PFSK-1 (cell line): ENCODE results near the gene RNF152.

Experiments
- FOXP2 ChIP-seq: optimal IDR thresholded peaks from 2 replicates; pipeline ENCODE3; 2011; ENCODE audit warnings: borderline replicate concordance, control low read depth, inconsistent platforms; ENCODE audit not compliant: insufficient read depth; ENCODE audit errors: extremely low read length, extremely low read depth
- POLR2AphosphoS5 ChIP-seq: IDR thresholded peaks from 2 replicates; pipeline ENCODE4 v1.6.1; 2012; ENCODE audit warnings: low read depth, mild to moderate bottlenecking, control low read depth, low read length, moderate library complexity
- SIN3A ChIP-seq: IDR thresholded peaks from 2 replicates; pipeline ENCODE4 v1.6.1; 2012; ENCODE audit warnings: mild to moderate bottlenecking, low read length, moderate library complexity, borderline replicate concordance; ENCODE audit not compliant: insufficient read depth
- TAF1 ChIP-seq: IDR thresholded peaks from 2 replicates; pipeline ENCODE4 v1.6.1; 2012; ENCODE audit warnings: low read length, control low read depth, borderline replicate concordance; ENCODE audit not compliant: insufficient read depth
- TF ChIP-seq, protein P1 (sequence below), 2 experiments: IDR thresholded peaks; 2 replicates each; pipeline versions ENCODE4 v1.6.1 to v1.8.0; 2011 to 2012; ENCODE audit warnings: low read depth in 2 of 2, low read length in 2 of 2, control low read depth in 1 of 2, inconsistent platforms in 1 of 2, mild to moderate bottlenecking in 1 of 2, moderate library complexity in 1 of 2; ENCODE audit not compliant: insufficient read depth in 1 of 2

RNF152 gene

GRCh38 chr18:61890344-61890743 lies 2.5 kb downstream of the RNF152 start:
- TF ChIP-seq TAF1 (no peak), POLR2AphosphoS5 (no peak), FOXP2 (no peak), SIN3A (no peak)
- TF ChIP-seq, protein P1, sequence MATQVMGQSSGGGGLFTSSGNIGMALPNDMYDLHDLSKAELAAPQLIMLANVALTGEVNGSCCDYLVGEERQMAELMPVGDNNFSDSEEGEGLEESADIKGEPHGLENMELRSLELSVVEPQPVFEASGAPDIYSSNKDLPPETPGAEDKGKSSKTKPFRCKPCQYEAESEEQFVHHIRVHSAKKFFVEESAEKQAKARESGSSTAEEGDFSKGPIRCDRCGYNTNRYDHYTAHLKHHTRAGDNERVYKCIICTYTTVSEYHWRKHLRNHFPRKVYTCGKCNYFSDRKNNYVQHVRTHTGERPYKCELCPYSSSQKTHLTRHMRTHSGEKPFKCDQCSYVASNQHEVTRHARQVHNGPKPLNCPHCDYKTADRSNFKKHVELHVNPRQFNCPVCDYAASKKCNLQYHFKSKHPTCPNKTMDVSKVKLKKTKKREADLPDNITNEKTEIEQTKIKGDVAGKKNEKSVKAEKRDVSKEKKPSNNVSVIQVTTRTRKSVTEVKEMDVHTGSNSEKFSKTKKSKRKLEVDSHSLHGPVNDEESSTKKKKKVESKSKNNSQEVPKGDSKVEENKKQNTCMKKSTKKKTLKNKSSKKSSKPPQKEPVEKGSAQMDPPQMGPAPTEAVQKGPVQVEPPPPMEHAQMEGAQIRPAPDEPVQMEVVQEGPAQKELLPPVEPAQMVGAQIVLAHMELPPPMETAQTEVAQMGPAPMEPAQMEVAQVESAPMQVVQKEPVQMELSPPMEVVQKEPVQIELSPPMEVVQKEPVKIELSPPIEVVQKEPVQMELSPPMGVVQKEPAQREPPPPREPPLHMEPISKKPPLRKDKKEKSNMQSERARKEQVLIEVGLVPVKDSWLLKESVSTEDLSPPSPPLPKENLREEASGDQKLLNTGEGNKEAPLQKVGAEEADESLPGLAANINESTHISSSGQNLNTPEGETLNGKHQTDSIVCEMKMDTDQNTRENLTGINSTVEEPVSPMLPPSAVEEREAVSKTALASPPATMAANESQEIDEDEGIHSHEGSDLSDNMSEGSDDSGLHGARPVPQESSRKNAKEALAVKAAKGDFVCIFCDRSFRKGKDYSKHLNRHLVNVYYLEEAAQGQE (IDR thresholded peaks at IDR 0.05; ENCODE audit: insufficient read depth in 1 of 2, low read depth in 2 of 2, low read length in 2 of 2), result no peak

- TF ChIP-seq SIN3A, result no peak
- TF ChIP-seq POLR2AphosphoS5, result no peak
- TF ChIP-seq, protein P1 (IDR thresholded peaks at IDR 0.05; ENCODE audit: insufficient read depth in 1 of 2, low read depth in 2 of 2, low read length in 2 of 2), result no peak
Observed at GRCh38 chr18:61889541-61889940, 3.3 kb downstream of the RNF152 start.

GRCh38 chr18:61888622-61889021 lies 4.2 kb downstream of the RNF152 start:
- TF ChIP-seq, protein P1 (IDR thresholded peaks at IDR 0.05; ENCODE audit: insufficient read depth in 1 of 2, low read depth in 2 of 2, low read length in 2 of 2), result no peak
- TF ChIP-seq FOXP2 (no peak), SIN3A (no peak), POLR2AphosphoS5 (no peak), TAF1 (no peak)

GRCh38 chr18:61887838-61888237 lies 5.0 kb downstream of the RNF152 start:
- TF ChIP-seq FOXP2 (no peak), POLR2AphosphoS5 (no peak), SIN3A (no peak), TAF1 (no peak)
- TF ChIP-seq, protein P1 (IDR thresholded peaks at IDR 0.05; ENCODE audit: insufficient read depth in 1 of 2, low read depth in 2 of 2, low read length in 2 of 2), result no peak

DNA sequence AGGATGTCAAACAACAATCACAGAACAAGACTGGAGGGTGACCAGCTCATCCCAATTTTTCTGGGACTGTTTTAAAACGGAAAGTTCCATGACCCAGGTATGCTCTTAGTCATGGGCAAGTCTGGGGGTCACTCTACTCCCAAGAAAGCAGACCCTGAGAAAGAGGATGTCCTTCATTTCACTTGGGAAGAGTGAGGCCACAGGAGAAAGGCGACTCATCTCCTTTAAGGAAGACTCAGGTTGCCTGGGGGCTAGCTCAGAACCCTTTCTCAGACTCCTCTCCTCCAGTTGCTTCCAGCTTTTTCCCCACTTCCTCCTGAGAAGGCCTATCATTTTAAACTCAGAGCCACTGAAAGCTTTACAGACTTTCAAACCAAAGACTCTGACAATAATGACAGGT lies 9.3 kb downstream of the RNF152 start:
- no peak for TF ChIP-seq TAF1
